HL-60/S4 treated with phorbol 12-myristate 13-acetate at 8.2 ng/mL for 4 days and 3 days (cell line): ENCODE measurements around the gene SCN11A.

Source experiments
- in situ Hi-C: fragments of 300-500 bp; cut with MboI; formaldehyde crosslinking; loops from 2 replicates; pipeline ENCODE4 v1.15.0; 2022; ENCODE audit warnings: low sequenced_read_pairs

SCN11A gene

DNA sequence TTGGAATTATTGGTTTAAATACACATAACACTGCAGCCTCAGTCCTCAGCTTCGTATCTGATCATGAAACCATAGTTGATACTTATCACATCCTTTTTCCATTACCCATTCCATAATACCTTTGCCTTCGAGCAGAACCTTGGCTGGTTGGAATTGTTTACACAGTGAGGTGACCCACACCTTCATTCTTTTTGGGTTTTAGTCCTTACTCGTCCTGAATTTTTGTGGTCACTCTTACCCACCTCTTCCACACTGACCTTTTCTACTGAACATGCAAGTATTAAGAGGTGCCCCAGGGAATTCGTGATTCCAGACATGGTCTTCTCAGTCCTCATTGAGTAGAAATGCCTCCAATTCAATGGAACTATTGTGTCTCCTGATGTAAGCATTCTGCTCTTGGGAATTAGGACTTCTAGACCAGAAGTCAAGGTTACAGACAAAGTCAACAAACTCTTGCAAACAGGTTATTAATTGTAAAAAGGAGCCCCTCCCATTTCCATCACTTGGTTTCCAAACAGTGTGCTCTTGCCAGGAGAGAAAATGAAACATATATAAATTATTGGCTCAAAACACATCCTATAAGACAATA lies 37.7 kb downstream of the SCN11A start:
- in situ Hi-C loops = no loop called here

DNA sequence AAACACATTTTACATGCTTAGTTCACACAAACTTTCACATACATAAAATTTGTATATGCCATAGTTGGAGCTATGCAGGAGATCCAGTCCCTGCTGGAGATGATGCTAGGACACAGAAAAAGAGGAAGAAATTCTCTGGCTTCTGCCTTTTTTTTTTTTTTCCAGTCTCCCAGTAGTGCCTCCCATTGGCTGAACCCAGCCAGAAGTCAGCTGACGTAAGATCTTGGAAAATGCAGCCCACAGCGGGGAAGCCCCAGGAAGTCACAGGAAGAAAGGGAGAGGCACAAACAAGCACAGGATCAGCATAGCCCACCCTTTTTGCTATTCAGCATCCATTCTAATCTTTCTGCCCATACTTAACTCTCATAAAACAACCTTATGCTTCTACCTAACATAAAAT lies 38.5 kb downstream of the SCN11A start:
- in situ Hi-C loops = no loop called here

DNA sequence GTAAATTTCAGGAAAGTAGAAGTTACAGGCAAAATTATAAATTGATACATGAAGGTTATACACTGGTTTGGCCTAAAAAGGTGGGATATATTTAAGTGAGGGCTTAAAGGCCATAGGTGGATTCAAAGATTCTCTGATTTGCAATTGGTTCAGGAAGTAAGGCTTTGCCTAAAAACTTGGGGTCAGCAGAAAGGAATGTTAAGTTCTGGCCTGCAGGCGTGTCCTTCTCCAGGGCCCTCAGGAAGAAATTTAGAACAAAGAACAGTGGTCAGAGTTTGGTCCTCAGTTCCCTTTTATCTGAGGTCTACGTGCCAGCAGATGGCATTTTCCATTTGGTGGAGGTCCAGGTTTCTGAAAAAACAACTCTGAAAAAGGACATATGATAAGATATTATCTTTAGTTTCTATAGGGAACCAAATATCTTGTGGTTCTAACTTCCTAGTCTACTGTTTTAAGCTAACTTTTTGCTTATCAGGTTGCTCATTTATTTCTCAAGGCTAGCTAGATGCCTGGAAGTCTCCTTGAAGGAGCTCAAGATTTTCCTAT lies 40.5 kb downstream of the SCN11A start:
- in situ Hi-C loops = no loop called here

DNA sequence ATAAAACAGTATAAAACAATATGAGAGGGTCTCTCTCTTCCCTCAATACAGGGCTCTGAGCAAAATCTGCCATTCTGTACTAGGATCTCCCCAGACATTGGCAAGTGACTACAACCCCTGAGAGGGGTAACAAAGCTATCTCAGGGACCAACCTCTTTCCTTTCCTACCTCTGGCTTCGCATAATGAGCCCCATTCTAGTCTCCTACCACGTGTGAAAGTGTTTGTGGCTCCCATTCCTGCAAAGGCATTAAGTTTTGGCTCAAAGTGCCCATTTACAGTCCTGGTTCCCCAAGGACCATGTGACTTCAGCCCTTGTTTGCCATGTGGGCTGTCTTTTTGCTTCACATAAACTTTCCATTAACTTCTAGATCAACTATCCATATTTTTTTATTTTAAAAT lies 46.4 kb downstream of the SCN11A start:
- in situ Hi-C loops = no loop called here
